Uterus (tissue), 4 donors: ENCODE data around the gene CYP2A7. TPM values are rescaled to one million over a fixed set of nuclear protein-coding genes. Genes with fewer than 3 reads are reported as not detected.
"Not testable (repeated sequence)": the region's sequence is repeated elsewhere in the genome, so short reads cannot be mapped to it uniquely, and the experiment has no call there.

Experiments used
- DNase-seq, 2 donors: peaks; one replicate each; pipeline ENCODE4 v3.0.0-alpha.2; 2019 to 2020
- H3K27ac ChIP-seq, 2 donors: fragments of 200-600 bp; sonication (generic); 1 replicate in 1 of 2; 2 replicates in 1 of 2; pipeline ENCODE4 v1.5.1; 2016 to 2018
- H3K27me3 ChIP-seq, 2 donors: fragments of 200-600 bp; sonication (generic); one replicate each; pipeline ENCODE4 v1.5.1; 2018 to 2019; ENCODE audit warnings: control low read depth in 1 of 2
- H3K36me3 ChIP-seq, 2 donors: fragments of 200-600 bp; sonication (generic); one replicate each; pipeline ENCODE4 v1.5.1; 2019; ENCODE audit warnings: control low read depth in 1 of 2
- H3K4me1 ChIP-seq, 2 donors: fragments of 200-600 bp; sonication (generic); one replicate each; pipeline ENCODE4 v1.5.1; 2018 to 2019; ENCODE audit warnings: control low read depth in 1 of 2
- H3K4me3 ChIP-seq, 2 donors: fragments of 200-600 bp; sonication (generic); 1 replicate in 1 of 2; 2 replicates in 1 of 2; pipeline ENCODE4 v1.5.1; 2018 to 2019; ENCODE audit warnings: mild to moderate bottlenecking in 1 of 2
- H3K9me3 ChIP-seq, 2 donors: fragments of 200-600 bp; sonication (generic); one replicate each; pipeline ENCODE4 v1.5.1; 2019; ENCODE audit warnings: control low read depth in 1 of 2
- CTCF ChIP-seq, 4 experiments: fragments of 200-600 bp in 2 of 4; fragments of 450-650 bp in 2 of 4; sonication (generic) in 2 of 4; IDR thresholded peaks; one replicate each; pipeline ENCODE4 v1.5.1; 2016 to 2019; ENCODE audit warnings: antibody characterized with exemption in 4 of 4, mild to moderate bottlenecking in 2 of 4, moderate library complexity in 1 of 4
- POLR2A ChIP-seq, 2 donors: fragments of 450-650 bp; IDR thresholded peaks; one replicate each; pipeline ENCODE4 v1.6.1; 2016; ENCODE audit warnings: antibody characterized with exemption in 2 of 2, mild to moderate bottlenecking in 1 of 2, moderate library complexity in 1 of 2
- intact Hi-C: fragments of 100-400 bp; cut with DNase I; formaldehyde crosslinking; loops from one replicate; pipeline ENCODE4 v1.15.1; 2023; ENCODE audit warnings: low total_unique reads
- total RNA-seq, 4 donors: library from RNA; depleted of rRNA in 3 of 4; stranded (reverse); fragments of >200 nt in 3 of 4; gene quantifications; one replicate each; pipeline versions ENCODE4 v1.1.0 to v1.2.4, GENCODE V29; 2014 to 2023
- donor health status: DM: yes; HTN: yes; CAD: no.

CYP2A7 gene
- total RNA-seq, 4 donors from 2014 or later = 2.3 TPM; not detected in 3

GRCh38 chr19:40896418-40896796 lies 14.4 kb upstream of the CYP2A7 start:
- no peak for DNase-seq
- no peaks in the 10 kb centered on the region for H3K36me3 ChIP-seq
- H3K9me3 ChIP-seq = no peaks in the 10 kb centered on the region
- H3K4me1 ChIP-seq = no peaks in the 10 kb centered on the region
- no peak overlapping the region for H3K4me3 ChIP-seq
- H3K27me3 ChIP-seq = no peaks in the 10 kb centered on the region
- no peak overlapping the region for H3K27ac ChIP-seq
- no peak for TF ChIP-seq POLR2A (IDR thresholded peaks at IDR 0.05)
- no peak for TF ChIP-seq CTCF (IDR thresholded peaks at IDR 0.05)
- intact Hi-C loops = no loop called here

- H3K9me3 ChIP-seq = no peaks in the 10 kb centered on the region
- TF ChIP-seq CTCF (IDR thresholded peaks at IDR 0.05) = no peak
- no peak for TF ChIP-seq POLR2A (IDR thresholded peaks at IDR 0.05)
- intact Hi-C loops = no loop called here
- H3K27me3 ChIP-seq = no peaks in the 10 kb centered on the region
- no peak overlapping the region for H3K4me3 ChIP-seq
- DNase-seq = no peak
- H3K36me3 ChIP-seq = no peaks in the 10 kb centered on the region
- H3K4me1 ChIP-seq = no peaks in the 10 kb centered on the region
- no peak overlapping the region for H3K27ac ChIP-seq
These were observed 11.1 kb upstream of the CYP2A7 start for GRCh38 chr19:40893112-40893511.

GRCh38 chr19:40889366-40889765 lies 7.3 kb upstream of the CYP2A7 start:
- H3K36me3 ChIP-seq = no peaks in the 10 kb centered on the region
- no peaks in the 10 kb centered on the region for H3K27me3 ChIP-seq
- no peaks in the 10 kb centered on the region for H3K9me3 ChIP-seq
- no peak for TF ChIP-seq POLR2A (IDR thresholded peaks at IDR 0.05)
- TF ChIP-seq CTCF (IDR thresholded peaks at IDR 0.05) = no peak
- H3K4me3 ChIP-seq = no peak overlapping the region
- H3K4me1 ChIP-seq = no peaks in the 10 kb centered on the region
- intact Hi-C loops = no loop called here
- no peak overlapping the region for H3K27ac ChIP-seq
- DNase-seq = no peak

- no peak for DNase-seq
- TF ChIP-seq CTCF (IDR thresholded peaks at IDR 0.05) (no peak), POLR2A (IDR thresholded peaks at IDR 0.05) (no peak)
- Histone ChIP-seq H3K4me1 (no peaks in the 10 kb centered on the region), H3K27ac (no peak overlapping the region), H3K27me3 (no peaks in the 10 kb centered on the region), H3K9me3 (no peaks in the 10 kb centered on the region), H3K36me3 (no peaks in the 10 kb centered on the region), H3K4me3 (no peak overlapping the region)
- intact Hi-C loops = no loop called here
These were observed 6.2 kb upstream of the CYP2A7 start for GRCh38 chr19:40888191-40888590.

- H3K4me1 ChIP-seq, H3K27ac ChIP-seq, H3K4me3 ChIP-seq, H3K9me3 ChIP-seq, H3K36me3 ChIP-seq, intact Hi-C loops, H3K27me3 ChIP-seq, DNase-seq: not testable (repeated sequence)
These were observed 2.3 kb upstream of the CYP2A7 start for GRCh38 chr19:40884187-40884931.

GRCh38 chr19:40879349-40879748 lies 2.7 kb downstream of the CYP2A7 start:
- H3K4me1 ChIP-seq, H3K27me3 ChIP-seq, H3K36me3 ChIP-seq, H3K9me3 ChIP-seq, H3K4me3 ChIP-seq, intact Hi-C loops, DNase-seq, H3K27ac ChIP-seq: not testable (repeated sequence)

GRCh38 chr19:40875526-40875951 lies 6.5 kb downstream of the CYP2A7 start:
- H3K9me3 ChIP-seq, H3K36me3 ChIP-seq, H3K4me3 ChIP-seq, intact Hi-C loops, H3K27ac ChIP-seq, H3K27me3 ChIP-seq, H3K4me1 ChIP-seq: not testable (repeated sequence)
- DNase-seq = peak; percentile 50

- H3K27ac ChIP-seq, intact Hi-C loops, H3K27me3 ChIP-seq, H3K9me3 ChIP-seq, H3K36me3 ChIP-seq, H3K4me3 ChIP-seq, DNase-seq, H3K4me1 ChIP-seq: not testable (repeated sequence)
These were observed 7.2 kb downstream of the CYP2A7 start for GRCh38 chr19:40874874-40875273.

GRCh38 chr19:40873873-40874272 lies 8.2 kb downstream of the CYP2A7 start:
- DNase-seq, H3K4me1 ChIP-seq, H3K27me3 ChIP-seq, intact Hi-C loops, H3K4me3 ChIP-seq, H3K9me3 ChIP-seq, H3K27ac ChIP-seq, H3K36me3 ChIP-seq: not testable (repeated sequence)
